Measurements from ENCODE around the gene ABHD17A. TPM values are rescaled to one million over a fixed set of nuclear protein-coding genes. Genes with fewer than 3 reads are reported as not detected.

ABHD17A gene
- total RNA-seq, 1 experiment from 2014 or later: 68.2 TPM

GRCh38 chr19:1863638-1864479 lies 21.4 kb downstream of the ABHD17A start:
- Histone ChIP-seq H3K4me3 (replicated peaks in 1 of 2; ENCODE audit: low read depth in 1 of 2, low read length in 2 of 2) (peak overlapping the region; percentile 66 to 70), H2AFZ (ENCODE audit: low read depth, low read length, poor library complexity, severe bottlenecking) (no peak overlapping the region), H3K9me2 (ENCODE audit: insufficient read depth) (no peaks in the 10 kb centered on the region), H3K27me3 (ENCODE audit: insufficient read depth, low read length) (no peaks in the 10 kb centered on the region), H3K4me2 (ENCODE audit: low read length) (peak overlapping the region; percentile 97), H3K36me3 (ENCODE audit: control insufficient read depth in 1 of 2, insufficient read depth in 2 of 2, low read length in 2 of 2) (0 out of 4 replicates have a peak, but pooled peaks cover 0 to 4% of the 10 kb centered on the region in 2 experiments), H3K9me3 (ENCODE audit: control insufficient read depth in 1 of 2, insufficient read depth in 1 of 2, low read depth in 1 of 2, low read length in 2 of 2) (no peaks in the 10 kb centered on the region), H4K20me1 (ENCODE audit: insufficient read depth) (no peaks in the 10 kb centered on the region; the same call in 1 of the 2 replicates), H3K9ac (ENCODE audit: low read length) (peak overlapping the region; percentile 98), H3K79me2 (ENCODE audit: insufficient read depth, low read length) (peaks cover 38% of the 10 kb centered on the region), H3K4me1 (ENCODE audit: control insufficient read depth in 1 of 2, insufficient read depth in 2 of 2, low read length in 2 of 2) (peaks cover 34 to 50% of the 10 kb centered on the region in 2 experiments), H3K27ac (ENCODE audit: low read depth, low read length) (peak overlapping the region; percentile 99)
- ATAC-seq: peak; percentile 73
- no TSS peak for BruUV-seq (replicated peaks)
- DNase-seq (ENCODE audit: low read depth, low spot score): peak; percentile 85
- ChIA-PET CTCF (interaction anchor here (0.7 to 1.6 kb wide), 7 partner anchors 9 to 95 kb away, joined by 3 to 12 read pairs (median 4); partner anchors contain the start of genes ABHD17A, ADAT3 and SCAMP4), RAD21 (ENCODE audit: low non-redundant PET in 1 of 2, low total read pairs in 2 of 2, uncharacterized antibody in 2 of 2, unreplicated experiment in 2 of 2) (interaction anchor here in 1 of 2 experiments (0.6 kb wide), 1 partner anchor 9 kb away, joined by 5 read pairs; no protein-coding TSS in a partner anchor), POLR2A (interaction anchor here (0.6 to 1.4 kb wide), 5 partner anchors 11 to 403 kb away, joined by 3 to 10 read pairs (median 4); partner anchors contain the start of genes ADAT3 and SCAMP4)
- intact Hi-C loops (cut with micrococcal nuclease): no loop called here
- TF ChIP-seq FOSL1 (IDR thresholded peaks at IDR 0.05; ENCODE audit: low read depth): no peak
- TF ChIP-seq TCF7L2 (IDR thresholded peaks at IDR 0.05; ENCODE audit: borderline replicate concordance, extremely low read depth, insufficient read depth, insufficient read length): no peak
- no peak for TF ChIP-seq POLR2A (IDR thresholded peaks at IDR 0.05; ENCODE audit: borderline replicate concordance, extremely low read depth, insufficient read depth, insufficient read length)
- TF ChIP-seq ATF3 (IDR thresholded peaks at IDR 0.05): no peak
- peak; percentile 99 for TF ChIP-seq MAX (IDR thresholded peaks at IDR 0.05)
- no peak for TF ChIP-seq RAD21 (IDR thresholded peaks at IDR 0.05; ENCODE audit: low read depth)
- no peak for TF ChIP-seq YY1 (IDR thresholded peaks at IDR 0.05; ENCODE audit: extremely low read depth, insufficient replicate concordance, low read depth, low read length)
- peak; percentile 59 for TF ChIP-seq SP1 (IDR thresholded peaks at IDR 0.05; ENCODE audit: low read depth)
- TF ChIP-seq SIN3A (IDR thresholded peaks at IDR 0.05; ENCODE audit: low read depth): peak; percentile 72
- TF ChIP-seq, protein P1, sequence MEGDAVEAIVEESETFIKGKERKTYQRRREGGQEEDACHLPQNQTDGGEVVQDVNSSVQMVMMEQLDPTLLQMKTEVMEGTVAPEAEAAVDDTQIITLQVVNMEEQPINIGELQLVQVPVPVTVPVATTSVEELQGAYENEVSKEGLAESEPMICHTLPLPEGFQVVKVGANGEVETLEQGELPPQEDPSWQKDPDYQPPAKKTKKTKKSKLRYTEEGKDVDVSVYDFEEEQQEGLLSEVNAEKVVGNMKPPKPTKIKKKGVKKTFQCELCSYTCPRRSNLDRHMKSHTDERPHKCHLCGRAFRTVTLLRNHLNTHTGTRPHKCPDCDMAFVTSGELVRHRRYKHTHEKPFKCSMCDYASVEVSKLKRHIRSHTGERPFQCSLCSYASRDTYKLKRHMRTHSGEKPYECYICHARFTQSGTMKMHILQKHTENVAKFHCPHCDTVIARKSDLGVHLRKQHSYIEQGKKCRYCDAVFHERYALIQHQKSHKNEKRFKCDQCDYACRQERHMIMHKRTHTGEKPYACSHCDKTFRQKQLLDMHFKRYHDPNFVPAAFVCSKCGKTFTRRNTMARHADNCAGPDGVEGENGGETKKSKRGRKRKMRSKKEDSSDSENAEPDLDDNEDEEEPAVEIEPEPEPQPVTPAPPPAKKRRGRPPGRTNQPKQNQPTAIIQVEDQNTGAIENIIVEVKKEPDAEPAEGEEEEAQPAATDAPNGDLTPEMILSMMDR (IDR thresholded peaks at IDR 0.05 in 2 of 3, conservative IDR thresholded peaks at IDR 0.05 in 1 of 3; ENCODE audit: borderline replicate concordance in 1 of 3, insufficient read depth in 1 of 3, low read depth in 2 of 3, low read length in 2 of 3): no peak
- TF ChIP-seq ZNF274 (IDR thresholded peaks at IDR 0.05; ENCODE audit: low read depth, low read length): no peak
- no peak for TF ChIP-seq EZH2 (IDR thresholded peaks at IDR 0.05)
- TF ChIP-seq CEBPB (IDR thresholded peaks at IDR 0.05; ENCODE audit: low read depth): no peak
- no peak for TF ChIP-seq JUND (IDR thresholded peaks at IDR 0.05)
- no peak for TF ChIP-seq CBX3 (IDR thresholded peaks at IDR 0.05; ENCODE audit: low read depth)
- no peak for TF ChIP-seq ZBTB33 (IDR thresholded peaks at IDR 0.05; ENCODE audit: extremely low read depth, insufficient replicate concordance, low read length)
- TF ChIP-seq REST (IDR thresholded peaks at IDR 0.05; ENCODE audit: low read depth): no peak
